COR-L47 (cell line): ENCODE measurements around the gene GIPC1.

Experiments used
- DNase-seq: peaks from one replicate; lab custom pipeline; 2025; lab: John Stamatoyannopoulos, UW

The GIPC1 gene

DNA sequence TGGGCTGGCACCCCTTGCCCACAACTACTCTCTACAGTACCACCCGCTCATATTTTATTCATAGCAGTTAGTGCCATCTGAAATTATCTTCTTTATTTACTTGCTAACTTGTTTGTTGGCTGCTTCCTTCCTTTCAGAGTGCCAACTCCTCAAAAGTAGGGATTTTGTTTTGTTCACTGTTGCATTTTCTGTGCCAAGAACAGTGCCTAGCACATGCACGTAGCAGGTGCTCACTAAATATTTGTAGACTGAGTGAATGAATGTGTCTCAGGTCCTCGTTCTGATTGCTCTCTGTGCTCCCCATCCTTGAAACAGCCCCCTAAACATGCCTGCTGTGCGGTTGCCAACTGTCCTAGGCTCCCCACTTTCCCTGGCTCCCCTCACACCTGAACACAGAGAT, 1.5 kb downstream of the GIPC1 start:
- DNase-seq: no peak

DNA sequence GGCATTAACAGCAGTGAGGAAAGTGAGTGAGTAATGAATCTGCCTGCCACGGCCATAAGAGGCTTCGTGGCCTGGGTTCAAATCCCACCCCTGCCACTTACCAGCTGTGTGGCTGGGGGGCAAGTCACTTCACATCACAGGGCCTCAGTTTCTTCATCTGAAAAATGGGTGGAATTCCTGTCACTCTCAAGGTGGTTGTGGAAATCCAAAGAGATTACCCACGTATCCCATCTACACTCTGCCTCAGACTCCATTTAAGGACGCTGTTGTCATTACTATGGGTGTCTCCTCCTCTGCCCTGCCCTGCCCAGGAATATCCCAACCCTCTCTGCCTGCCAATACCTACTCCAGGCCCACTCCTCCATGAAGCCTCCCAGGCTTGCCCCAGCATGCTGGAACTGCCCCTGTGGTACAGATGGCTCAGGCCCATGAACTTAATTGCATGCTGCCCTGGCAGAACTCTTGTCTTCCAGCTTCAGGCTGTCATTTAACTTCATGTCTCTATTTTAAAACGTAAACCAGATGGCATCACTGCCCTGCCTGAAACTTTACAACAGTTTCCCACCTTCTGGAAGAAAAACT, 3.1 kb downstream of the GIPC1 start:
- no peak for DNase-seq

DNA sequence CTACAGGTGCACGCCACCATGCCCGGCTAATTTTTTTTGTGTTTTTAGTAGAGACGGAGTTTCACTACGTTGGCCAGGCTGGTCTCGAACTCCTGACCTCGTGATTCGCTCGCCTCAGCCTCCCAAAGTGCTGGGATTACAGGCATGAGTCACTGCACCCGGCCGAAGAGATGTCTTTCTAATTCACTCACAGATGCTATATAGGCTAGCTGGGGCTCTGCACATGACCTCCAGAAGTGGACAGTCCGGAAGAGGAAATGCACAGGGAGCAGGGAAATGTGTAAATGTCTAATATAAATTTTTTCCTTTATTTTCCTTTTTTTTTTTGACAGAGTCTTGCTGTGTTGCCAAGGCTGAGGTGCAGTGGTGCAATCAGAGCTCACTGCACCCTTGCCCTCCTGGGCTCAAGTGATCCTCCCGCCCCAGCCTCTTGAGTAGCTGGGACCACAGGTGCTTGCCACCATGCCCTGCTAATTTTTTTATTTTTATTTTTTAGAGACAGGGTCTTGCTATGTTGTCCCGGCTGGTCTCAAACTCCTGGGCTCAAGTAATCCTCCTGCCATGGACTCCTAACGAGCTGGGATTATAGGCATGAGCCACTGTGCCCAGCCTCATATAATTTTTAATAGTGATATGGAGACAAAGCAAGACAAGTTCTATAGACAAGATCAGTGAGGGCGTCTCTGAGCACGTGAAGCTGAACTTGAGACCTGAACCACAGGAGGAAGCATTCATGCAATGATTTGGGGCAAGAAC, 8.4 kb downstream of the GIPC1 start:
- no peak for DNase-seq

DNA sequence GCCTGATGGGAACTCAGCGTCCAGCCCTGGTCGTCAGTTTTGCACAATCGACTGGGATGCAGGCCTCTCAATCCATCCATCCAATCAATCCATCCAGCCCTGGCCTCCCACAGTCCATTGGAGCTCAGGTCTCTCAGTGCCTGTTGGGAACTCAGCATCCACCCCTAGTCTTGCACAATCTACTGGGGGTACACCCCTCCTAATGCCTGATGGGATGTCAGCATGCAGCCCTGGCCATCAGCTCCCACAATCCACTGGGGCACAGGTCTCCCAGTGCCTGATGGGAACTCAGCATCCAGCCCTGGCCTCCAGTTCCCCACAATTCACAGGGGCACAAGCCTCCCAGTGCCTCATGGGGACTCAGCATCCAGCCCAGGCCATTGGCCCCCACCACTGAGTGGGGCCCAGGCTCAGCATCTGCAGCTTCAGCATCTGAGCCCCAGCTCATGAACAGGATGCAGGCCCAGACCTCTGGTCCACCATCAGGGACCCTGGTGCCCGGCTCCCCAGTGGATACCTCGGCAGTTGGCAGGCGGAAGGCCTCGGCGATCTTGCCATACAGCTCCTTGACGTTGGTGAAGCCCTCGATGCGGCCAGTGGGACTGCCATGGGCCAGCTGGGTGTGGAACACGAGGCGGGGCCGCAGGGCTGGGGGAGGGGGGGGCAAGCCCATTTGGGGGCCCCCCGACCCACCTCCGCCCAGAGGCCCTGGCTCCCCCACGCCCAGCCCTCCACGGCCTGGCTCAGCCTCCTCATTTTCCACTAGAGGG, 13.6 kb downstream of the GIPC1 start:
- no peak for DNase-seq

DNA sequence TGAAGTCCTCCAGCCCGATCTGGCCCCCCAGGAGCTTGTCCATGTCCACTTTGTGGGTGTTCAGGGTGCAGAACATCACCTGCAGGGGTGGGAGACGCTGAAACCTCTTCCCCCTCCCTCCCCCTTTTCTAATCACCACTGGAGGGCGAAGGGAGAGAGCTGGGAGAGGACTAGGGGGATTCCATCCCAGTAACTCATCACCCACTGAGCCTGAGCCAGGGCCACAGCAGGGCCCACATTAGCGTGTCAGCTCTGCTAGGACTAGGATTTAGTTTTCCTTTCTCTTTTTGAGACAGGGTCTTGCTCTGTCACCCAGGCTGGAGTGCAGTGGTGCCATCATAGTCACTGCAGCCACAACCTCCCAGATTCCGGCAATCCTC, 15.2 kb downstream of the GIPC1 start:
- no peak for DNase-seq

DNA sequence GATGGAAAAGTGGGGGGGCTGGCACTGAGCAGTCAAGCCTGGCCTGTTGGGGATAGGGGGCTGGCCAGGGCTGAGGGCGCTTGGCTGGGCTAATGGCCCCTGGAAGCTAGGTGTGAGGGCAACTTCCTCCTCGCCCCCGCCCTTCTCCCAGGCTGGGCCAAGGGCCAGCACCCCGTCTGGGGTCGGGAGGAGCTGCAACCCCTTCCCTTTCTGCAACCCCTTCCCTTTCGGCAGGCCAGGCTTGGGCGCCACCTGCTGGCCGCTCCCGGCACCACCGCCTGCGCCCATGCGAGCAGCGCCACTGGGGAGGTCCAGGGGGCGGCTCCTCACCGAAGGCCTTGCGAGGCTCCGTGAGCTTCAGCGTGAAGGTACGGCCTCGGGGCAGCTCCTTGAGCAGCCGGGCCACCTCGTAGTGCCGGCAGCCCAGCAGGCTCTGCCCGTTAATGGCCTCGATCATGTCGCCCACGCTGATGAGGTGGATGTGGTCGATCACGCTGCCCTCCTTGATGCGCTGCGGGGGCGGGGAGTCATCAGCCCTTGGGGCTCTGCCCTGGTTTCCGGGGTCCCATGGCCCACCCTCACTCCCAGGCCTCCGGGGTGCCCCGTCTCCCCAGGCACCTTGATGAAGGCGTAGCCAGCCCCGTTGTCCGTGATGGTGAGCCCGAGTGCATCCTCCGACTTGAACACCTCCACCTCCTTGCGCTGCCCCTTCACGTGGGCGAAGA, 15.8 kb downstream of the GIPC1 start:
- peak; percentile 9 for DNase-seq

DNA sequence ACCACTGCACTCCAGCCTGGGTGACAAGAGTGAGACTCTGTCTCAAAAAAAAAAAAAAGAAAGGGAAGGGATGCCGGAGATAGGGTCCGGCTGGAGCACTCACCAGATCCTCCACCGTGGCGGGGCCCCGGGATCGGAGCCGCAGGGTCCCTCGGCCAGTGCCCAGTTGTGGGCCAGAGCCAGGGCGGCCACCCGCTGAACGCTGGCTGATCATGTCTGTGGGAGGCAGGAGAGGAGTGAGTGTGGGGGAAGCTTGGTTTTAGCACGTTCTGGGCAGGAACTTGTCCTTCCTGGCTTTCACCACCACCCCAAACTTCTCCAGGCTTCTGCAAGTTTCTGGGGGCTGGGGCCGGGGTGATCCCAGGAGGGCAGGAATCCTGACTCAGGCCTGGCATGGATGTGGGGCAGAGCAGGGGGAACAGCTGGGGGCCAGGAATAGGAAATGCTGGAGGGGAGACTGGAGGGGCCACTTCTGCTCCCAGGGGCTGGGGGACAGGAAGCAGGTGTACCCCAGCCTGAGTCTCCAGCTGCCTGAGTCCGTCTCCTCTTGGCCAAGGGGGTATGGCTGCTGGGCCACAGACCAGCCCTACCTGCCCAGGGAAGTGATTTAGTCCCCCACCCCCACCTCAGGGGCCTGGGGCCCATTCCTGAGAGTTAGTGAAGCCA, 16.5 kb downstream of the GIPC1 start:
- DNase-seq: no peak

DNA sequence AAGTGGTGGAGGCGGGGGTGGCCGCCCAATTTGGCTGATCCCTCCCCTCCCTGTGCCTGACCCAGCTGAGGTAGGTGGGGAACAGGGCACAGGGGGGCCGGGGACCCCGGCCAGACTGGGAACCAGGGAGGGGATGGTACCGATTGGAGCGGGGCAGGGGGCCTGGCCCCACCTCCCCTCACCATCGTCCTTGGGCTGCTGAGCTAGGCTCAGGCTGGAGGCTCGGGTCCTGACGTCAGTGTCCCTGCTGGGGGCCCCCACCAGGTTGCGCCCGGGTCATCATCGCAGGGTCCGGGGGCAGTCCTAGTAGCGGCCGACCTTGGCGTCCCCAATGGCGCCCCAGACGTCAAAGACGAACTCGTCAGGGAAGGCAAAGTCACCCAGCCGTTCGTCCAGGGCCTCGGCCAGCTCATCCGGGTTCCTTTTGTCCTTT, 17.8 kb downstream of the GIPC1 start:
- no peak for DNase-seq

DNA sequence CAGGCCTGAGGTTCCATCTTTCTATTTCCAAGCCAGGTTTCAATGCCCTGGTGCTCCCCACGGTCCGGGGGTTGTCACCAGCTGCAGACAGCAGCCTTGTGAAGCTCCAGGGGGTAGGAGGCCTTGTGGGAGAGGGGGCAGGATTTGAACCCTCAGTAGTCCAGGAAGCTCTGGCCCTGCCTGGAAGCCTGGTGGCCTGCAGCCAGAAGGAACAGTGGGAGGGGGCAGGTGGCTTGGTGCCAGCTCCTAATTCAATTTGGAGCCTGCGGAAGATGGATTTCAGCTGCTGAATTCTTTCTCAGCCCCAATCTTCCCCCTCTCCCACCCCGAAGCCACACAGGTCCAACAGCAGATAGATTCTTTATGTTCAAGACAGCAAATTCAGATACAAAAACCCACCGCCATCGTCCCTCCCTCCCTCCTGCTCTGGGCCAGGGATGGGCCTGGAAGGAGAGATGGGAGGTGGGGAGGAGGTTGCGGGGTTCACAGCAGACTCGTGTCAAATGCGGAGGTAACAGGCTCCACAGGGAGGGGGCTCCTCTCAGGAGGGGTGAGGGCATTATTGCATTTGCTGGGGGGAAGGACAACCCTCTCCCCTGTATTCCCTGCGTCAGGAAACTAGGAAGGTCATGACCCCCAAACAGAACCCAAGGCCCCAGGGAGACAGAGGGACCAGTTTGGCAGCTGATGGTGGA, 18.4 kb downstream of the GIPC1 start:
- no peak for DNase-seq

DNA sequence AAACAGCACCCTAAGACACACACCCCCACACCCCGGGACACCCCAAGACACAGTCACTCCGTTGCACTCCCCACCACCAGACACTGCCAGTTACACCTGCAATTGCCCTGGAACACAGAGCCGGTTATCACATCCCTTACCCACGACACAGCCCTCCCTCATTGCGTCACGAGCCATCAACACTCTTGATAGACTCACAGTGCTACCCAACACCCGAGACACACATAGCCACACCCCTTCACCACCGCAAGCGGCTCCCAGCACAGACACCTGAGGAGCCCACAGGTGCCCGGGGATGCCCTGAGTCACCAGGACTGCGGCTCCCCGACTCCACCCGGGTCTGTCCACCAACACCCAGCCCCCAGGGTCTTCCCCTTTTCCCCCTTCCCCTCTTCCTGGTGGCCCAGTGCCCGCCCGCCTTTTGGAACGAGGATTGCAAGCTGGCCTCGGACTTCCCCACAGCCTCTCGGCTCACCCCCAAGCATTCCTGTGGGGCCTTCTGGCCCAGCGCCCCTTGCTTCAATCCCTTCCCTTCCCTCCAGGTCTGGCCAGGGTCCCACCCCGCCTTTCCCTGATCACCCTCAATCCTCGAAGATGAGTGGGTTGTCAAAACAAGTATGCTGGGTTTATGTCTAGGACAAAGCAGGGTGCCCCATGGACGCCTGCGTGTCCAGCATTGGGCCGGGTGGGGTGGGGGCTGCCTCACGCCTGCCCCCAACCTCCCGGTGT, 19.1 kb downstream of the GIPC1 start:
- no peak for DNase-seq

DNA sequence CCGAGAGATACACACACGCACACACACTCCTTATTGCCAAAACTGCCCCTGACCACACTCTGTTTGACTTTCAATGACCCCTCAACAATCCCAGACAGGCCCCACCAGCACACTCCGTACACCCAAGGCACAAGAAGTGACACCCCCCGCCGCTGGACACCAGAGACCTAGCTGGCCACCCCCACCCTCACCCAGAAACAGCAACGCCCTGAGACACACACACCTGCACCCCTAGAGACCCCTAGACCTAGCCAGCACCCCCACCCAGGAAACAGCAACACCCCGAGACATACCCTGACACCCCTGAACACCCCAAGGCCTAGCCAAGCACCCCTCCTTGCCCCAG, 19.6 kb downstream of the GIPC1 start:
- DNase-seq: no peak

DNA sequence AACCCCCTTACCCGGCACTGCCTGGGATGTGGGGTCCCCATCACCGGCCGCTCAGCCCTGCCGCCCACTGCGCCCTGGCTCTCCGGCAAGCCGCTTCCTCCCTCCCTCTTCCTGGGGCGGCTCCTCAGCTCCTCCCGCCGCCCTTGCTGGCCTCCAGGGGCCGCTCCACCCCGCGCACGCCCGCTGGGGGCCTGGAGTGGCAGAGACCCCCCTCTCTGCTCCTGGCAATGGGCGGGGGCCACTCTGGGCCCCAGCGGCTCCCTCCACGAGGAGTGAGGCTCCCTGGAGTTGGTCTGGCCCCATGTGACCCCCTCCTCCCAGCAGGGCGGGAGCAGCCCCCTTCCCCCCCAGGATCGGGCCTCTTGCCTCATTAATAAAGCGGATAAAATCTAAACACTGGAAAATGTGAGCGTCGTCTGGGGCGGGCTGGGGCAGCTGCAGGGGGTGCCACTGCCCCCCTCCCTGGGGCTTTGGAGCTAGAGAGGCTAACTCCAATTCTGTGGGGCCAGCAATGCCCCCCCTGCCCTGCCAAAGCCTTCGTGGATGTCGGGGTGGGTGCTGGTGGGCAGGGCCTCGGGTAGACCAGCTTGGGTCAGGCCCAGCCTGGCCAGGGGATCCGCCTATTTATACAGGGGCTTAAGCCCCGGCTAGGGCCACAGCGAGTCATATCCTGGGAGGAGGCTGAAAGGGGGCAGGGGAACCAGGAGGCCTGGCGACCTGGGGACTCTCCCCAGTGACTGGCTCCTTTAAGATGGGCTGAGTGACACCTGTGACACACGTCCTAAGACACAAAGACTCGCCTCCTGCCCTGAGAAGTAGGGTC, 20.5 kb downstream of the GIPC1 start, which contains the start of gene PTGER1:
PTGER1 (minus strand) TSS at position 104 of the 823 bp plus-strand sequence. CDS start 1,034 bp downstream, outside the sequence.
- DNase-seq: peak; percentile 6

DNA sequence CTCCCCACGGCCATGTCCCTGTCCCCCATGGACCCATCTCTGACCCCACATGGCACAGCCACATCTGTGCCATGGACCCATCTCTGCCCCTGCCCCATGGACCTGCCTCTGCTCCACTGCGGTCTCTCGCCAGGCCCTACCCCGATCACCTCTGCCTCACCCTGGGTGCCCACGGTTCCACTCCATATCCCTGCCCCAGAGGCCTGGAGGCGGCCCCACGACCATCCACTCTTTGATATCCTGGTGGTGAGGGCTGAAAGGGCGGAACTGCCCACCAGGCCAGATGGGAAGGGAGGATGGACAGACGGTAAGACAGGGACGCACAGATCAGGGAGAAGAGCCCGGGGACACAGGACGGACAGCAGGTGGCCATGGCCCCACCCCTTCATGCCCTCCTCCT, 21.1 kb downstream of the GIPC1 start:
- no peak for DNase-seq

DNA sequence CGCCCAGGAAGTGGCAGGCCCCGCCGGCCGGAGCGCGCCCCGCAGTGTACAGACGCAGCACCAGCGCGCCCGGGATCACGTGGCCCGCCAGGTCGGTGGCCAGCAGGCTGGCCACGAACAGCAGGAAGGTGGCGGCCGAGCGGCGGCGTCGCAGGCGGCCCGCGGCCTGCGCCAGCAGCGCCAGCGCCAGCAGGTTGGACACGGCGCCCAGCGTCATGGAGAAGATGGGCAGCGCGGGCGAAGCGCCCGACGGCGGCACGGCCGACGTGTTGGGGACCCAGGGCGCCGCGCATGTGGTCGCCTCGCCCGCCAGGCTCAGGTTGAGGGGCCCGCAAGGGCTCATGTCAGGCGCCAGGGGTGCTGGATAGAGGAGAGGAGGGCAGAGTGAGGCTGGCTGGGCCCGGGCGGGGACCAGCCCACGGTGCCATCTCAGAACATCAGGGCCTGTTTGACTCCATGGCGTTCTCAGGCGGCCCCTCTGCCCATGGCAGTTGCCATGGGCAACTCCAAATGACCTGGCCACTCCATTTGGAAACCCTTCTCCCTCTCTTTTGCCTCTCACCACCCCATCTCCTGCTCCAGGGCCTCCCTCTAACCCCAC, 21.8 kb downstream of the GIPC1 start:
- no peak for DNase-seq

DNA sequence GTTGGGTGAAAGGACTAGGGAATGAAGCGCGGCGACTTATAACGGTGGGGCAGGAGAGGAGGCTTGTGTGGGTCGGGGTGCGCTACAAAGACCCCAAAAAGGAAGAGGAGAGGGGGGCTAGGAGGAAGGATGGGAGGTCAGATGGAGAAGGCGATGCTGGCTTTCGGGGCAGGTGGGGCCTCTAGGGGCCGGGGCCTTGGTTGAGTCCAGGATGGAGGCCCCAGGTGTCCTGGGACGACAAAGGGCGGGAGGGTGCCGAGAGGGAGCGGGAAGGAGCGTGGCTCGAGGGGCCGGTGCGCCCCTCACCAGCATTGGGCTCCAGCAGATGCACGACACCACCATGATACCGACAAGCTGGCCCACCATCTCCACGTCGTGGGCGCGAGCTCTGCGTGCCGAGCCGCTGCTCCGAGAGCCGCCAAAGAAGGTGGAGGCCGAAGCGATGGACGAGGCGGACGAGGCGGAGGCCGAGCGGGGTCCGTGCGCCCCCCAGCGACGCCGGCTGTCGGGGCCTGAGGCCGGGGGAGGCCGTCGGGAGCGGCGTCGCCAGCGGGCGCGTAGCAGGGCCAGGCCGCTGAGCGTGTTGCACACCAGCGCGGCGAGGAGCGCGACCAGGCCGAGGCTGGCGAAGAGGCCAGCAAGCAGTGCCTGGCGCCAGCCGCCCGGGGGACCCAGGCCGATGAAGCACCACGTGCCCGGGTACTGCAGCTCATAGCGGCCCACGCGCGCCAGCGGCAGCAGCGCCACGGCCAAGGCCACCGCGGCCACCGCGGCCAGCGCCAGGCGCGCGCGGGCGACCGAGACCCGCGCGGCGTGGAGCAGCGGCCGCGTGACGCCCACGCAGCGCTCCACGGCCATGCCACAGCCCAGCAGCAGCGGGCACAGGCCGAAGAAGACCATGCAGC, 22.6 kb downstream of the GIPC1 start:
- no peak for DNase-seq

DNA sequence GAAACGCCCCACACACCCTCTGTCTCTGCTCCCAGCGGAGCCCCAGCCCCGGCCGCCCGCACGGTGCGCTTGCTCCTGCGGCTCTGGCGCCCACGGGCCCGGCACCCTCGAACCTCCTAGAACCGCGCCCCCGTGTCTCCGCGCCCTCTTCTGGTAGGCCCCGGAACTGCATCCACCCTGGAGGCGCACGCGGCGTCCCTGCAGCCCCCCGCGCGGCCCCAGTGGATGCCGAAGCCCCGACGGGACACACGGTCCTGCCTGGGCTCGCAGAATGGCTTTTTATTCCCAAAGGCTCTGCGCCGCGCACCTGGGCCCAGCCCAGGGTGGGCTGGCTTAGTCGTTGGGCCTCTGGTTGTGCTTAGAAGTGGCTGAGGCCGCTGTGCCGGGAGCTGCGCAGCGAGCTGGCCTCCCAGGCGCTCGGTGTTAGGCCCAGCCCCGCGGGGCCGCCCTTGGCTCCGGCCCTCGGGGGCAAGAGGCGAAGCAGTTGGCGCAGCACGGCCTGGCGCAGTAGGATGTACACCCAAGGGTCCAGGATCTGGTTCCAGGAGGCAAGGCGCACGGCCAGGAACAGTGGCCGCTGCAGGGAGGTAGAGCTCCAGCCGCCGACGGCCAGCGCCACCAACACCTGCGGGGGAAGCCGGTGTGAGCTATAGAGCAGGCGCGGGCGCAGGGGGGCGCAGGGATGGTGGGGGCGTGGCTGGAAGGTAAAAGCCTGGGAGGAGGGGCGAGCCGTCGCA, 23.6 kb downstream of the GIPC1 start:
- peak; percentile 76 for DNase-seq

DNA sequence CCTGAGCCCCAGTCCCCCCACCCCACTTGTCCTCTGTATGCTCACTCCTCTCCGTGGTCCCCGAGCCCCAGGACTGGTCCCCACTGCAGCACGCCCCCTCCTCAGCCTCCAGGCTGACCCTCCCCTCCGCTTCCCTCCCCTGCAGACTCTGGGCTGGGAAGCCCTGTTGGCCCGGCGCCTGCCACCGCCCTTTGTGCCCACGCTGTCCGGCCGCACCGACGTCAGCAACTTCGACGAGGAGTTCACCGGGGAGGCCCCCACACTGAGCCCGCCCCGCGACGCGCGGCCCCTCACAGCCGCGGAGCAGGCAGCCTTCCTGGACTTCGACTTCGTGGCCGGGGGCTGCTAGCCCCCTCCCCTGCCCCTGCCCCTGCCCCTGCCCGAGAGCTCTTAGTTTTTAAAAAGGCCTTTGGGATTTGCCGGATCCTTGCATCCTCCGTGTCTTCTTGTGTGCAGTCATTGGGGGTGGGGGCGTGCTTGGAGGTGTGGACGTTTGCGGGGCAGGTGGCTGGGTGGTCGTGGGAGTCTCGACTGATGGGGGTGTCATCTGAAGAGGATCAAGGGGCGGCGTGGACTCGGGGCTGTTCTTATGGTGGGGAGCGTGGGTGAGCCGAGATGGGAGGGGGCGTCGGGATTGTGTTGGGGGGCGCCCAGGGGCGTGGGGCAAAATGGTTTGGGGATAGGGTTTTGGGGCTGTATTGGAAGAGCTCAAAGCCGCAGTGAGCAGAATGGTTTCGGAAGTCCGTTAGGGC, 24.3 kb downstream of the GIPC1 start:
- no peak for DNase-seq
